ENCODE results near the gene RPS19BP1.

Gene RPS19BP1

DNA sequence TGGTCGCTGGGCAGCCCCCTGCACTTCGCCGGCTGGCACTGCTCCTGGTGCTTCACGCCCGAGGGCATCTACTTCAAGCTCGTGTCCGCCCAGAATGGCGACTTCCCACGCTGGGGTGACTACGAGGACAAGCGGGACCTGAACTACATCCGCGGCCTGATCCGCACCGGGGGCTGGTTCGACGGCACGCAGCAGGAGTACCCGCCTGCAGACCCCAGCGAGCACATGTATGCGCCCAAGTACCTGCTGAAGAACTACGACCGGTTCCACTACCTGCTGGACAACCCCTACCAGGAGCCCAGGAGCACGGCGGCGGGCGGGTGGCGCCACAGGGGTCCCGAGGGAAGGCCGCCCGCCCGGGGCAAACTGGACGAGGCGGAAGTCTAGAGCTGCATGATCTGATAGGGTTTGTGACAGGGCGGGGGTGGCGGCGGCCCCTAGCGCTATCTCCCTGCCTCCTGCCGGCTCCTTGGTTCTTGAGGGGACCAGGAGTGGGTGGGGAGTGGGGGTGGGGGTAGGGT lies 43.9 kb downstream of the RPS19BP1 start:
- DNase-seq: no peak

DNA sequence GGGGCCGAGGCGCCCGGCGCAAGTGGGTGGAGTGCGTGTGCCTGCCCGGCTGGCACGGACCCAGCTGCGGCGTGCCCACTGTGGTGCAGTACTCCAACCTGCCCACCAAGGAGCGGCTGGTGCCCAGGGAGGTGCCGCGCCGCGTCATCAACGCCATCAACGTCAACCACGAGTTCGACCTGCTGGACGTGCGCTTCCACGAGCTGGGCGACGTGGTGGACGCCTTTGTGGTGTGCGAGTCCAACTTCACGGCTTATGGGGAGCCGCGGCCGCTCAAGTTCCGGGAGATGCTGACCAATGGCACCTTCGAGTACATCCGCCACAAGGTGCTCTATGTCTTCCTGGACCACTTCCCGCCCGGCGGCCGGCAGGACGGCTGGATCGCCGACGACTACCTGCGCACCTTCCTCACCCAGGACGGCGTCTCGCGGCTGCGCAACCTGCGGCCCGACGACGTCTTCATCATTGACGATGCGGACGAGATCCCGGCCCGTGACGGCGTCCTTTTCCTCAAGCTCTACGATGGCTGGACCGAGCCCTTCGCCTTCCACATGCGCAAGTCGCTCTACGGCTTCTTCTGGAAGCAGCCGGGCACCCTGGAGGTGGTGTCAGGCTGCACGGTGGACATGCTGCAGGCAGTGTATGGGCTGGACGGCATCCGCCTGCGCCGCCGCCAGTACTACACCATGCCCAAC lies 44.6 kb downstream of the RPS19BP1 start:
- no peak for DNase-seq

DNA sequence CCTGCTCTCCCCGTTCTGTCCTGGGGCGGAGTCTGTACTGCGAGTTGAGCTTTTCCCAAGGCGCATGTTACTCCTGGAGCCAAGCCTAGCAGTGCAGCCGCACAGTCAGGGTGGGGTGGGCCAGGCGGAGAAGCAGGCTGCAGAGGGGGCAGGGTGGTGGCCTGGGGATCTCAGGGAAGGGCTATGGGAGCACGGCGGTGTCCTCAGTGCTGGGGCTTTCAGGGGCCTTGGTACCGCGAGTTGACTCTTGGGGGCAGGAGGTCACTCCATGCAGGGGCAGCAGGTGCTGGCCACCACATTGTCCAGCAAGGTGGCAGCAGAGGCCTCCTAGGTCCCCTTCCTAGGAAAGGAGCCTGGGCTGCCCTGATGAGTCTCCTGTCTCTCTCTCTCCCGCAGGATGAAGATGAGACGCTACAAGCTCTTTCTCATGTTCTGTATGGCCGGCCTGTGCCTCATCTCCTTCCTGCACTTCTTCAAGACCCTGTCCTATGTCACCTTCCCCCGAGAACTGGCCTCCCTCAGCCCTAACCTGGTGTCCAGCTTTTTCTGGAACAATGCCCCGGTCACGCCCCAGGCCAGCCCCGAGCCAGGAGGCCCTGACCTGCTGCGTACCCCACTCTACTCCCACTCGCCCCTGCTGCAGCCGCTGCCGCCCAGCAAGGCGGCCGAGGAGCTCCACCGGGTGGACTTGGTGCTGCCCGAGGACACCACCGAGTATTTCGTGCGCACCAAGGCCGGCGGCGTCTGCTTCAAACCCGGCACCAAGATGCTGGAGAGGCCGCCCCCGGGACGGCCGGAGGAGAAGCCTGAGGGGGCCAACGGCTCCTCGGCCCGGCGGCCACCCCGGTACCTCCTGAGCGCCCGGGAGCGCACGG lies 45.4 kb downstream of the RPS19BP1 start:
- DNase-seq: no peak

DNA sequence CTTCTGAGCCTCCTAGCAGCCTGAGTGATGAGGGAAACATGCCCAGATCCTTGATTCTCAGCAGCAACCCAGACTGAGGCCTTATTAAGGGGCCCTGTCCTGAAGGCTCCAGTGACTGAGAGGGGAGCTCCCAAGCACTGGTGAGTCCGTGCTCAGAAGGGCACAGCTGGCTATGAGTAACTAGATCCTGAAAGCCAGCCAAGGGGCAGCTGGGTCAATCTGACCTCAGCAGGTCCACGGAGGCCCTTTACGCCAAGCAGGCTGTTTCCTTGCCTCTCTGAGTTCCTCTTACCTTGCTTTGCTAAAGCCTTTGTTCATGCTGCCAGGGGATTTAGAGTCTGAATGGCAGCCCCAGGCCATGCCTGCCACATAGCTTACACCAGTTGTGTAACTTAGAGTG lies 49.8 kb downstream of the RPS19BP1 start:
- no peak for DNase-seq

DNA sequence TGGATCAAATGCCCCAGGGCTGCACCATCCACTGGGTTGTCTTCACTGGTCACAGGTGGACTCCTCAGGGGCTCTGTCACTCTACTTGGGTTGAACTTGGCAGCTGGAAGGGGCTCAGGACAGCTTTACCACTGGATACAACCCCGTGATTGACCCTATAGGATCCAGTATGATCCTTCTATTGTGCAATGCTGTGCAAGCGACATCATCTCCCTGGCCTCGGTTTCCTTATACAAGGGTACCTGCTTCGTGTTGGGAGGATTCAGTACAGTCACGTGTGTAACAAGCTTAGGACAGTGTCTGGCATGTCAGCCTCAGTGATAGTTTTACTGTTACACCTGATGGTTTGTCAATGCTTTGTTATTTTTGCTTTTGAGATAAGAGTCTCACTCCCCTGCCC lies 51.0 kb downstream of the RPS19BP1 start:
- DNase-seq: no peak

DNA sequence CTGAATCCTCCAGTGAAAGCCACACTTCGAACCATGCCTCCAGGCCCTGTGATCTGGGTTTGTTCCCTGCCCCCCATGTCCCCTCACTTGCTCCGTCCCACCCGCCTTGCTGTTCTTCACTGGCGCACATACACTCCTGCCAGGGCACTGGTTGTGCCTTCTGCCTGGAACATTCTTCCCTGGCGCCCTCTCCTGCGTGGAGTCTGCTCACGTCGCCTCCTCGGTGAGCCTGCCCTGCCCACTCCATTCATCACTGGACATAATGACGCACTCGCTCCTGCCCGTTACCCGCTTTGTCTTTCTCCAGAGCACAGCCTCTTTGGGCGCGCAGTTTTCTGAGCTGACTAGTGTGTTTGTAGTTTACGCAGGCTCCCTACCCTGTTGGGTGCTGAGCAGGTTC lies 51.5 kb downstream of the RPS19BP1 start:
- no peak for DNase-seq

DNA sequence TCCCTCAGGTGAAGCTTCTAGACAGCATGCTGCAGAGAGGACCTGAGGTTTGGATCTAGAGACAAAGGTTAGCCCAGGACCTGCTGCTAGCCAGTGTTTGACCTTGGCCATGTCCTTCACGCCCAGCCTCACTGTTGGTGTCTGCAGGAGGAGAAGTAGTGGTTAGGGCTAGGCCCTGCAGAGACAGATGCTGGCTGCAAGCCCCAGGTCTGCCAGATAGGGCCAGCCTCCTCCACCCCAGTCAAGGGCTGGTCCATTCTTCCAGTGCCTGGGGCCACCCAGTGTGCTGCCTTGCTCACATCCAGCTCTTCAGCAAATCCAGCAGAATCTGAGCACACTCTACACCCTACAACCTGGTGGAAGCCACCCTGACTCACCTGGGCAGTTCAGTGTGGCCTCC lies 52.0 kb downstream of the RPS19BP1 start:
- no peak for DNase-seq

DNA sequence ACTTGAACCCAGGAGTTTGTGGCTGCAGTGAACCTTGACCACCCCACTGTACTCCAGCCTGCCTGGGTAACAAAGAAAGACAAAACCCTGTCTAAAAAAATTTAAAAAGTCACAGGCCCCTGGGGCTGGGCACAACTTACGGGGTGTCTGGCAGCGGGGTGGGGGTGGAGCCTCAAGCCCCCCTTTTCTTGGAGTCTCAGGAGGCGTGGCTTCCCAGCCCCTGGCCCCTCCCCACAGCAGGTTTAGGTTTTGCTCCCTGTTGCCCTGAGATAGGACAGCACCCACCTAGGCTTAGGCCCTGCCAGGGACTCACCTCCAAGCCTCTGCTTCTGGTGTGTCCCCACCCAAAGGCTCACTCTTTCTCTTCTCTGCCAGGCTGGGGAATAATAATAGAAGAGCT lies 53.3 kb downstream of the RPS19BP1 start:
- DNase-seq: no peak

All from activated CD4-positive, alpha-beta T cell treated with anti-CD3 and anti-CD28 coated beads, Interleukin-10, Interleukin-2, amounts not matched to agents 100 ng/mL and 50 ng/mL, durations not matched to agents 16 hours and 8 hours (primary cell).